ENCODE data around the gene ANTXR1.

DNA sequence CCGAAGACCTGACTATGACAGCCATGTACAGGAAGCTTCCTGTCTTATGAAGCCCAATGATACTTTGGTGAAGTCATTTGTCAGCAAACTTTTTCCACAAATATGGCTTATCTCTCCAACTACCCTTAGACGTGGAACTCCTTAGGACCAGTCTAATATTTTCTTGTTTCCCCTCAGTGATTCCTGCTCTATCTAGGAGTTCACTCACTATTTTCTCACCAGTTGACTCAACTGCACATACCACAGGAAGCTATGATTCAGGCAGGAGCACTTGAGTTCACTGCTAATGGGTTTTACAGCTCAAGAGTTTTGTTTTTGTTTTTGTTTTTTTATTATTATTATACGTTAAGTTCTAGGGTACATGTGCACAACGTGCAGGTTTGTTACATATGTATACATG is 109.3 kb downstream of the ANTXR1 start:
- TF ChIP-seq CTCF (conservative IDR thresholded peaks at IDR 0.05) (no peak), EZH2 (IDR thresholded peaks at IDR 0.05; ENCODE audit: low read depth) (no peak)
